MCF 10A (cell line): ENCODE results near the gene CGB7. TPM values are rescaled to one million over a fixed set of nuclear protein-coding genes. Genes with fewer than 3 reads are reported as not detected.

ENCODE experiments used
- BruUV-seq: library from RNA; stranded (reverse); fragments of 400-500 nt; replicated peaks from 2 replicates; lab custom pipeline; 2021; lab: Mats Ljungman, UMichigan
- CTCF ChIA-PET: fragments of 300-600 bp; sonication (Branson Sonifier 250); formaldehyde crosslinking; extraction: SDS; loops from one replicate; lab custom pipeline; 2021; ENCODE audit warnings: antibody characterized with exemption, inconsistent platforms; lab: Yijun Ruan, JAX
- POLR2A ChIA-PET: fragments of 300-600, 350-650 bp; sonication (Branson Sonifier 250); formaldehyde crosslinking; extraction: SDS; loops from one replicate; lab custom pipeline; 2020; ENCODE audit warnings: antibody characterized with exemption, inconsistent platforms; lab: Yijun Ruan, JAX
- DNase-seq: peaks from one replicate; pipeline ENCODE4 v3.0.0-alpha.2; 2018; ENCODE audit not compliant: unreplicated experiment
- H3K27ac Mint-ChIP-seq: one replicate; pipeline ENCODE4 v1.8.0; 2022; ENCODE audit warnings: mild to moderate bottlenecking, low read depth, mixed read lengths; ENCODE audit not compliant: unreplicated experiment
- H3K27me3 Mint-ChIP-seq: one replicate; pipeline ENCODE4 v1.8.0; 2022; ENCODE audit warnings: mixed read lengths; ENCODE audit not compliant: insufficient read depth, unreplicated experiment
- H3K36me3 Mint-ChIP-seq: one replicate; pipeline ENCODE4 v1.8.0; 2022; ENCODE audit warnings: mild to moderate bottlenecking, moderate library complexity, mixed read lengths; ENCODE audit not compliant: insufficient read depth, unreplicated experiment
- H3K4me1 Mint-ChIP-seq: one replicate; pipeline ENCODE4 v1.8.0; 2022; ENCODE audit warnings: mixed read lengths; ENCODE audit not compliant: insufficient read depth, unreplicated experiment
- H3K4me3 Mint-ChIP-seq: one replicate; pipeline ENCODE4 v1.8.0; 2022; ENCODE audit warnings: mild to moderate bottlenecking, moderate library complexity, mixed read lengths; ENCODE audit not compliant: unreplicated experiment
- H3K9me3 Mint-ChIP-seq: one replicate; pipeline ENCODE4 v1.8.0; 2022; ENCODE audit warnings: mixed read lengths; ENCODE audit not compliant: unreplicated experiment
- intact Hi-C: fragments of 100-400 bp; cut with micrococcal nuclease; formaldehyde crosslinking; loops from 2 replicates; pipeline ENCODE4 v1.14.1; 2022
- total RNA-seq: library from RNA; stranded (reverse); gene quantifications from 2 replicates; pipeline ENCODE4 v1.2.3, GENCODE V29; 2022
- TF ChIP-seq, protein P1 (sequence below): fragments of 200-600 bp; IDR thresholded peaks from one replicate; pipeline ENCODE4 v1.8.0; 2022; ENCODE audit warnings: antibody characterized with exemption, mild to moderate bottlenecking; ENCODE audit not compliant: unreplicated experiment

The CGB7 gene
- total RNA-seq, 1 experiment from 2014 or later, result 2.5 TPM

DNA sequence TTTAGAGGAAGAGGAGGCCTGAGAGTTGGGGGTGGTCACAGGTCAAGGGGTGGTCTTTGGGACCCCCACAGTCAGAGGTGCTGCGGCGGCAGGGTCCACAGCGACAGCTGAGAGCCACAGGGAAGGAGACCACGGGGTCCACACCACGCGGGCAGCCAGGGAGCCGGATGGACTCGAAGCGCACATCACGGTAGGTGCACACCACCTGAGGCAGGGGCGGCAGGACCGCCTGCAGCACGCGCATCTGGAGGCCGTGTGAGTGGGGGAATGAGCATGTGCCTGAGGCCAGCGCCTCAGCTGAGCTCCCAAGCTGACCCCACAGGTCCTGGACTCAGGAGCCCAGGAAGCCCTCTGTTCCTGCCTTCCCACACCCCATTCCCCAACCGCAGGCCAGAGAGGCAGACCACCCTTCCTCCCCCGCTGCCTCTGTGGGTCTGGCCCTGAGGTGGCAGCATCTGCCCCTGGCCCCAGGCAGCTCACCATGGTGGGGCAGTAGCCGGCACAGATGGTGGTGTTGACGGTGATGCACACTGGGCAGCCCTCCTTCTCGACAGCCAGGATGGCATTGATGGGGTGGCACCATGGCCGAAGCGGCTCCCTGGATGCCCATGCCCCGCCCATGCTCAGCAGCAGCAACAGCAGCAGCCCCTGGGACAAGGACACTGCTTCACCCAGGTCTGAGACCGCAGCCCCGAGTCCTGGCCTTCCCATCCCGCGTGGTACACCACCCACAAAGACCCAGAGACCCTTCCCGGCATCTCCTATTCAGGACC lies 41.3 kb downstream of the CGB7 start:
- peaks cover 13% of the 10 kb centered on the region for H3K4me1 Mint-ChIP-seq
- TF ChIP-seq, protein P1, sequence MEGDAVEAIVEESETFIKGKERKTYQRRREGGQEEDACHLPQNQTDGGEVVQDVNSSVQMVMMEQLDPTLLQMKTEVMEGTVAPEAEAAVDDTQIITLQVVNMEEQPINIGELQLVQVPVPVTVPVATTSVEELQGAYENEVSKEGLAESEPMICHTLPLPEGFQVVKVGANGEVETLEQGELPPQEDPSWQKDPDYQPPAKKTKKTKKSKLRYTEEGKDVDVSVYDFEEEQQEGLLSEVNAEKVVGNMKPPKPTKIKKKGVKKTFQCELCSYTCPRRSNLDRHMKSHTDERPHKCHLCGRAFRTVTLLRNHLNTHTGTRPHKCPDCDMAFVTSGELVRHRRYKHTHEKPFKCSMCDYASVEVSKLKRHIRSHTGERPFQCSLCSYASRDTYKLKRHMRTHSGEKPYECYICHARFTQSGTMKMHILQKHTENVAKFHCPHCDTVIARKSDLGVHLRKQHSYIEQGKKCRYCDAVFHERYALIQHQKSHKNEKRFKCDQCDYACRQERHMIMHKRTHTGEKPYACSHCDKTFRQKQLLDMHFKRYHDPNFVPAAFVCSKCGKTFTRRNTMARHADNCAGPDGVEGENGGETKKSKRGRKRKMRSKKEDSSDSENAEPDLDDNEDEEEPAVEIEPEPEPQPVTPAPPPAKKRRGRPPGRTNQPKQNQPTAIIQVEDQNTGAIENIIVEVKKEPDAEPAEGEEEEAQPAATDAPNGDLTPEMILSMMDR, result no peak
- no peaks in the 10 kb centered on the region for H3K27me3 Mint-ChIP-seq
- CTCF ChIA-PET, result interaction anchor here (0.6 to 1.1 kb wide), 2 partner anchors 16 to 51 kb away, joined by 4 read pairs; no protein-coding TSS in a partner anchor
- BruUV-seq, result no TSS peak
- H3K36me3 Mint-ChIP-seq, result peaks cover 46% of the 10 kb centered on the region
- H3K27ac Mint-ChIP-seq, result no peak overlapping the region
- intact Hi-C loops, result no loop called here
- H3K9me3 Mint-ChIP-seq, result no peaks in the 10 kb centered on the region
- POLR2A ChIA-PET, result interaction anchor here (0.6 kb wide), 1 partner anchor 41 kb away, joined by 3 read pairs; the partner anchor contains the start of gene CGB7
- no peak for DNase-seq
- no peak overlapping the region for H3K4me3 Mint-ChIP-seq

DNA sequence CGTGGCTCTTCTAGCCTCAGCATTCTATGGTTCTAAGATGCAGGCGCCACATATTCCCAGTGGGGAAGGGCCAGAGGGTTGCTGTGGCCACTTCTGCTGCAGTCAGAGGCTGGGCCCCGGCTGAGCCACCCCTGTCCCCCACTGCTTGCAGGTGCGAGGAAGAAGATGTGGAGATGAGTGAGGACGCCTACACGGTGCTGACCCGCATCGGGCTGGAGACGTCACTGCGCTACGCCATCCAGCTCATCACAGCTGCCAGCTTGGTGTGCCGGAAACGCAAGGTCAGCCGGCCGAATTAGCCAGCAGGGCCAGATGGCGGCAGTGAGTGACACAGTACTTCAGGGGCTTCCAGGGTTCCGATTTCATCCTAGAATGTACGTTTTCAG lies 42.7 kb downstream of the CGB7 start:
- POLR2A ChIA-PET, result no interaction called here
- TSS peak; percentile 14 for BruUV-seq
- no peak for DNase-seq
- Mint-ChIP-seq H3K36me3 (peaks cover 60% of the 10 kb centered on the region), H3K4me1 (peaks cover 8% of the 10 kb centered on the region), H3K9me3 (no peaks in the 10 kb centered on the region), H3K27me3 (no peaks in the 10 kb centered on the region), H3K4me3 (no peak overlapping the region), H3K27ac (no peak overlapping the region)
- intact Hi-C loops, result no loop called here
- TF ChIP-seq, protein P1, result no peak
- CTCF ChIA-PET, result no interaction called here

DNA sequence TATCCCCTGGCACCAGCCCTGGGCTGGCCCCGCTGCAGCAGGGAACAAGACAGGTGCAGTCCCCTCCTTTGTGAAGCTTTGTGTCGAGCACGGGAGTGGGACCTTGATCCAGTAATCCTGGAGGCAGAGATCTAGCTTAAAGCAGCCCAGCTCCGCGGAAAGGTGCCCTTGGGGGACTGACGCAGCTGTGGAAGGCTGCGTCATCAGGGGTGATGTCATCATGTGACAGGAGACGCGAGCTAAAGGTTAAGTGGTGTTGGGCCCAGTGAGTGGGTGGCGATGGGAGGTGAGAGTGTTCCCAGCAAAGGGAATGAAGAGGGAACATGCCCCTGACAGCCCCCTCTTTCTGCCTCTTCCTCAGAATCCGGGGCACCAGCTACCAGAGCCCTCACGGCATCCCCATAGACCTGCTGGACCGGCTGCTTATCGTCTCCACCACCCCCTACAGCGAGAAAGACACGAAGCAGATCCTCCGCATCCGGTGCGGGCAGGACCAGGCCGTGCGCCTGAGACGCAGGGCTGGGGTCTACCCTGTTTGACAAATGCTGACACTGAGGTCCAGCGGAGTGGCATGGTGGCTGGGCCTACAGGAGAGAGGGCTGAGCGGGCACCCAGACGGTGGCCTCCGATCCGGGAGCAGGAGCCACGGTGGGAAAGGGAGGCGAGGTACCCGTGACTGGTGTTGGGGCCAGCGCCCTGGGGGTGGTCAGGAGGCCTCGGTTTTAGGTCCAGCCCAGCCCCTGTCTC lies 43.3 kb downstream of the CGB7 start:
- BruUV-seq, result no TSS peak
- TF ChIP-seq, protein P1, result no peak
- intact Hi-C loops, result no loop called here
- CTCF ChIA-PET, result interaction anchor here (0.6 to 3.0 kb wide), 4 partner anchors 12 to 59 kb away, joined by 3 to 17 read pairs (median 8); no protein-coding TSS in a partner anchor
- Mint-ChIP-seq H3K4me1 (peaks cover 5% of the 10 kb centered on the region), H3K9me3 (no peaks in the 10 kb centered on the region), H3K4me3 (no peak overlapping the region), H3K27me3 (no peaks in the 10 kb centered on the region), H3K36me3 (peaks cover 65% of the 10 kb centered on the region), H3K27ac (no peak overlapping the region)
- POLR2A ChIA-PET, result interaction anchor here (0.9 kb wide), 1 partner anchor 84 kb away, joined by 4 read pairs; no protein-coding TSS in a partner anchor
- no peak for DNase-seq

DNA sequence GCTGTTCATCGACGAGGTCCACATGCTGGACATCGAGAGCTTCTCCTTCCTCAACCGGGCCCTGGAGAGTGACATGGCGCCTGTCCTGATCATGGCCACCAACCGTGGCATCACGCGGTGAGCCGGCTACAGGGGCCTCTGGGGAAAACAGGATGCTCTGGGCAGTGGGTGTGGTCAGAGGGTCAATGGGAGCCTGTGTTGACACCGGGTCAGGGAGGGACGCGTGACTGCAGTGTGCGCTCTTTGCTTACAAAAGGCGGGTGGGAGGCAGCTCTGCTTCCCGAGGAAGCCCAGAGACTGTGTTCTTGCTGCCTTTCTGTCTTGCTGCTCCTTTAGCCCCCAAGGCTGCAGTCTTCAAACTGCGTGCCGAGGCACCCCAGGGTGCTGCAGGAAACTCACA lies 46.4 kb downstream of the CGB7 start:
- no peaks in the 10 kb centered on the region for H3K4me1 Mint-ChIP-seq
- BruUV-seq, result no TSS peak
- H3K27me3 Mint-ChIP-seq, result no peaks in the 10 kb centered on the region
- H3K27ac Mint-ChIP-seq, result no peak overlapping the region
- TF ChIP-seq, protein P1, result no peak
- ChIA-PET POLR2A (no interaction called here), CTCF (interaction anchor here (0.6 kb wide), 1 partner anchor 336 kb away, joined by 3 read pairs; no protein-coding TSS in a partner anchor)
- no peaks in the 10 kb centered on the region for H3K9me3 Mint-ChIP-seq
- intact Hi-C loops, result no loop called here
- no peak for DNase-seq
- H3K36me3 Mint-ChIP-seq, result peaks cover 69% of the 10 kb centered on the region
- no peak overlapping the region for H3K4me3 Mint-ChIP-seq
